ENCODE results near the gene SURF1.

DNA sequence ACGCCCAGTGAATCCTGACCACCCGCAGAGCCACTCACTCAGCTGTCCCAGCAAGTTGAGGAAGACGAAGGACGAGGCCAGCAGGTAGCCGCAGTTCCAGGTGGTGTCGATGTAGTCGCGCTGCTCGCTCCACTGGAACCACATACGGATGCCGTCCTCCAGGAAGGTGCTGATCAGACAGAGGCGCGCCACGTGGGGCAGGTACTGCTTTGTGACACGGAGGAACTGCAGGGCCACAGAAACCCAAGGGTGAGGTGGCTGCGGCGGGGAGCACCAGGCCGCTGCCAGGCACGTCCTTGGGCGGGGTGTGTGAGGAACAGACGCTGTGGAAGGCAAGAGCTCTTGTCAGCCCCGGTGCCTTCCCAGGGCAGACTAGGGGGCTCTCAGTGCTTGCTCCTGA, 10.9 kb upstream of the SURF1 start:
- TF ChIP-seq, protein P1, sequence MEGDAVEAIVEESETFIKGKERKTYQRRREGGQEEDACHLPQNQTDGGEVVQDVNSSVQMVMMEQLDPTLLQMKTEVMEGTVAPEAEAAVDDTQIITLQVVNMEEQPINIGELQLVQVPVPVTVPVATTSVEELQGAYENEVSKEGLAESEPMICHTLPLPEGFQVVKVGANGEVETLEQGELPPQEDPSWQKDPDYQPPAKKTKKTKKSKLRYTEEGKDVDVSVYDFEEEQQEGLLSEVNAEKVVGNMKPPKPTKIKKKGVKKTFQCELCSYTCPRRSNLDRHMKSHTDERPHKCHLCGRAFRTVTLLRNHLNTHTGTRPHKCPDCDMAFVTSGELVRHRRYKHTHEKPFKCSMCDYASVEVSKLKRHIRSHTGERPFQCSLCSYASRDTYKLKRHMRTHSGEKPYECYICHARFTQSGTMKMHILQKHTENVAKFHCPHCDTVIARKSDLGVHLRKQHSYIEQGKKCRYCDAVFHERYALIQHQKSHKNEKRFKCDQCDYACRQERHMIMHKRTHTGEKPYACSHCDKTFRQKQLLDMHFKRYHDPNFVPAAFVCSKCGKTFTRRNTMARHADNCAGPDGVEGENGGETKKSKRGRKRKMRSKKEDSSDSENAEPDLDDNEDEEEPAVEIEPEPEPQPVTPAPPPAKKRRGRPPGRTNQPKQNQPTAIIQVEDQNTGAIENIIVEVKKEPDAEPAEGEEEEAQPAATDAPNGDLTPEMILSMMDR (IDR thresholded peaks at IDR 0.05) = no peak
- TF ChIP-seq POLR2A (IDR thresholded peaks at IDR 0.05) = no peak
